ENCODE results near the gene USP22.
"Not testable (repeated sequence)": the region's sequence is repeated elsewhere in the genome, so short reads cannot be mapped to it uniquely, and the experiment has no call there.

USP22 gene

GRCh38 chr17:21042458-21043295, at the start of gene USP22:
Gene USP22 (minus strand): TSS chr17:21043011. CDS start chr17:21042835, 176 bp downstream.
- no peak for DNase-seq

GRCh38 chr17:21090902-21091618, 48.2 kb upstream of the USP22 start:
- peak; percentile 43 for DNase-seq

- DNase-seq: peak; percentile 36
These were observed 47.4 kb upstream of the USP22 start for GRCh38 chr17:21089933-21090901.

- DNase-seq: no peak
These were observed 46.3 kb upstream of the USP22 start for GRCh38 chr17:21089145-21089544.

- no peak for DNase-seq
These were observed 42.9 kb upstream of the USP22 start for GRCh38 chr17:21085707-21086106.

- not testable (repeated sequence) for DNase-seq
These were observed 42.5 kb upstream of the USP22 start for GRCh38 chr17:21085280-21085679.

GRCh38 chr17:21082001-21082436, 39.2 kb upstream of the USP22 start:
- no peak for DNase-seq

- no peak for DNase-seq
These were observed 36.4 kb upstream of the USP22 start for GRCh38 chr17:21079196-21079595.

- DNase-seq: no peak
These were observed 35.4 kb upstream of the USP22 start for GRCh38 chr17:21078016-21078780.

GRCh38 chr17:21077281-21077680, 34.5 kb upstream of the USP22 start:
- no peak for DNase-seq

GRCh38 chr17:21076242-21076641, 33.4 kb upstream of the USP22 start:
- DNase-seq: no peak

GRCh38 chr17:21075739-21076085, 32.9 kb upstream of the USP22 start:
- DNase-seq: no peak

- DNase-seq: no peak
These were observed 30.0 kb upstream of the USP22 start for GRCh38 chr17:21072745-21073197.

GRCh38 chr17:21066394-21066793, 23.6 kb upstream of the USP22 start:
- DNase-seq: no peak

- DNase-seq: no peak
These were observed 19.2 kb upstream of the USP22 start for GRCh38 chr17:21061971-21062526.

- DNase-seq: no peak
These were observed 18.5 kb upstream of the USP22 start for GRCh38 chr17:21061158-21061835.

GRCh38 chr17:21059761-21060160, 16.9 kb upstream of the USP22 start:
- DNase-seq: no peak

GRCh38 chr17:21058098-21058893, 15.5 kb upstream of the USP22 start:
- DNase-seq: no peak

GRCh38 chr17:21053056-21053455, 10.2 kb upstream of the USP22 start:
- not testable (repeated sequence) for DNase-seq

- DNase-seq: no peak
These were observed 6.6 kb upstream of the USP22 start for GRCh38 chr17:21049457-21049856.

Measured in inflammatory macrophage treated with lipopolysaccharide for 4 hours (primary cell).